NOMO-1 (cell line): ENCODE results near the gene SLC43A2.
"Not testable (repeated sequence)": the region's sequence is repeated elsewhere in the genome, so short reads cannot be mapped to it uniquely, and the experiment has no call there.

ENCODE experiments used
- DNase-seq, 2 experiments: peaks; one replicate each; lab custom pipeline; 2025; ENCODE audit not compliant: unreplicated experiment in 2 of 2; lab: John Stamatoyannopoulos, UW

Gene SLC43A2

GRCh38 chr17:1546292-1546922 lies 82.2 kb downstream of the SLC43A2 start:
- no peak for DNase-seq

GRCh38 chr17:1545618-1546017 lies 83.0 kb downstream of the SLC43A2 start:
- no peak for DNase-seq

GRCh38 chr17:1542316-1542715 lies 86.3 kb downstream of the SLC43A2 start:
- no peak for DNase-seq

DNA sequence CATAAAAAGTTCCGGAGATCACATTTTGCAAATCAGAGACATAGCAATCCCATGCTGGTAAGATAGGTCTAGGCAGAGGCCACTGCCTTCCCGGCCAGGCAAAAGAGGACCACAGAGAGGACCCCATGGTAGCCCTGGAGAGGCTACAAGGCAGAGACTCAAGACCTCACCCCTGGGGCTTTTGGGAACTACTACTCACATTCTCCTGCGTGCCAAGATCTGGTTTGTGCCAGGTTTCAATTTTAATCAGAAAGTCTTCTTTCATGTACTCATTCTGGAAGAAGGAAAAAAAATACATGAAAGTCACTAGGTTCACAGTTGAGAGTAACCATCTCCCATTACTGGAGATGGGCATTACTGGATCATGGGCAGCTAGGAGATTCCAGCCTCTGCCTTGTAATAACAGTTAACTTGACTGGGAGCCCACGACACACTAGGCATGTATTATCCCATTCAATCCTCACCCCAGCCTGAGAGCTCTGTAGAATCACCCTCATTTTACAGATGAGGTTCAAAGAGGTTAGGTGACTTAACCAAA lies 87.2 kb downstream of the SLC43A2 start:
- no peak for DNase-seq

DNA sequence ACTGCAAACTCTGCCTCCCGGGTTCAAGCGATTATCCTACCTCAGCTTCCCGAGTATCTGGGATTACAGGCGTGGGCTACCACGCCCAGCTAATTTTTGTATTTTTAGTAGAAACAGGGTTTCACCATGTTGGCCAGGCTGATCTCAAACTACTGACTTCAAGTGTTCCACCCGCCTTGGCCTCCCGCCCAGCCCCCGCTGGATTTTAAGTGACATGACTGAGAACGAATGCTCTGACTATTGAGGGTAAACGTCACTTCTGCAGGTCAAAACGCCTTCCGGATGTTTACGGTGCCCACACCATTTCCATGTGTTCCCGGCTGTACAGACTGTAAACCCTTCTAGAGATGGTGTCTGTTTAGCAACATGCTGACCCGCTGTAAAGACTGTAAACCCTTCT lies 88.8 kb downstream of the SLC43A2 start:
- DNase-seq, result no peak

DNA sequence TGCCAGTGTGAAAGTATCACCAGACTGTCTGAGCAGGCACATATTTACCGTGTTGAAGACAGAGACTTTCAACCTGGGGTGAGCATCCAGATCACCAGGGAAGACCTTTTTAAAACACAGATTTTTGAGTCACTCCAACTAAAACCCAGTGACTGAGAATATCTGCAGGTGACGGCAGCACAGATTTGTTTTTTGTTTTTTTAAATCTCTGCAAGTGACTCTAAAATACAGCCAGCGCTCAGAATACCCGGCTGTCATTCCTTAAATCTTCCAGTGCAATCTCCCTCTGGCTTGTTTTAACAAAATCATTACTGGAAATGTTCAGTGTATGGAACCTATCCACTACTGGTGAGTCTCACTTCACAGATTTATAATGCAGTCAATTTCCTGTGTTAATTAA lies 92.9 kb downstream of the SLC43A2 start:
- no peak for DNase-seq

DNA sequence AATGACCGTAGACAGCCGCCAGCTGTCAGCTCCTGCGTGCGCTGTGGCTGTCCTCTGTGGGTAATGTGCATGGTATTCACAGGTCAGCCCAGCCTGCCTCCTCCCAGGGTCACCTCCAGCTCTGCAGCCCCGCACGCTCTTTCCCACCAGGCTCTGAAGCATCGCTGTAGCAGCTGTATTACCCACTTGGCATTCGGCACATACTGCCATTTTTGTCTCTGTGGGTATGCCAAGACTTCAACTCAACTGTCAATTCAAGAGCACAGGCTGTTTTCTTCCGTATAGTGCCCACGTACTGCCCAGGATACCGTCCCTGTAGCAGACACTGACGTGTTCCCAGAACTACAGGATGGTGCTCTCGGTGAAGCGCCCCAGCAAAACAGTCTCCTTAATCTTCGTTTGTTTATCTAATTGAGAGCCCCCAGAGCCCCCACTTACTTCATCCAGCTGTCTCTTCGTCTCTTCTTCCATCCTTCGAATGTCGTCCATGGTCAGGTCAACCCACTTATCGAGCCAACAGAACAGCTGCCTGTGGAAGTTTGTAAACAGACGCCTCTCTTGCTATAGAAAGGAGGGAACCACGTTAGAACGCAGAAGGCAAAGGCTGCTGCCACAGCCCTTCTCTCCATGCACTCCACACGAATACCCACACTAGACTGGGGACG lies 94.8 kb downstream of the SLC43A2 start:
- DNase-seq, result no peak

DNA sequence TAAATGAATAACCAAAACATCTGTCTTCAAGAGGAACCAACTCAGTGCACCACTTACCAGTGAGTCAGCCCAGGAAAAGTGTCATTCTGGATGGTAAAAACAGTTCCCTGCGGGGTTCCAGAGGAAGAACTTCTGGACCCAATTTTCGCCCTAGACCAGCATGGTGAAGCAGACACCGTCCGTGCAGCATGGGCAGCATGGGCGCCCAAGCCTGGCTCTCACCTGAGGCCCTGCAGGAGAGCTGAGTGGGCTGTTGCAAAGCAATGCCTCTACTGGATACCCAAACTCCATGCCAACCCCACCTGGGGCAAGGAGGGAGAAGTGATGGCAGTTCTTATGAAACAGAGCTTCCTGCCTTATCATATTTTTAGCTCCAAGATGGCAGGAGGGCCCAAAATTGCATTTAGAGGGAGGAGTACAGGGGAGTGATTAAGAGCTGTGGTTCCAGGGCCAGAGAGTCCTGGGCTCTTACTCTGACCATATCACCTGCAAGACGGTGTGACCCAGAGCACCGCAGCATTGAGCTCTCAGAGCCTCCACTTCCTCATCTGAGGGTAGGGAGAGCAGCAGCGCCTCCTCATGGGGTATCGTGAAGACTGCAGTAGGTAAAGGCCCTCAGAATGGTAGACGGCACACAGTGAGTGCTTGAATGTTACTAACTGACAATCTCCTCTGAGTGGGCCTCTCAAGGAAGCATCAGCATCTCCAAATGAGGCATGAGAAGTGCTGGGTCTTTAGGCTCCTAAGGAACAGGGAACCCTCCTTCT lies 95.6 kb downstream of the SLC43A2 start:
- DNase-seq, result peak; percentile 47 to 72

DNA sequence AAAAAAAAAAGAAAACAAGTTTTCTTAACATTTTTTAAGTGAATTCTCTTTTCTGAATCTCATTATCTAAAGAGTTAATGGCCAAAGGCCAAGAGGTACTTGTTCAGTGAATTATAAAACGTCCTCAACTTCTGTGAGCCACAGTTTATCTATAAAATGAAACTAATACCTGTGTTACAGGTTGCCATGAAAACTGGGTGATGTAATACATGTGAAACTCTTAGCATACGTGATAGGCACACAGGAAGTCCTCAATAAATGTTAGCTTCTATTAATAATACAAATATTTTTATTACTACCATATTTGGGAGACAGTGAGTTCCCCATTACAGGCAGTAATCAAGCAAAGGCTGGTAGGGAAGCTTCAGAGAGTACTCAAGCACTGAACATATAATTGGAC lies 98.8 kb downstream of the SLC43A2 start:
- DNase-seq, result no peak

- not testable (repeated sequence) for DNase-seq
Measured at GRCh38 chr17:1526876-1527275, 101.8 kb downstream of the SLC43A2 start.

DNA sequence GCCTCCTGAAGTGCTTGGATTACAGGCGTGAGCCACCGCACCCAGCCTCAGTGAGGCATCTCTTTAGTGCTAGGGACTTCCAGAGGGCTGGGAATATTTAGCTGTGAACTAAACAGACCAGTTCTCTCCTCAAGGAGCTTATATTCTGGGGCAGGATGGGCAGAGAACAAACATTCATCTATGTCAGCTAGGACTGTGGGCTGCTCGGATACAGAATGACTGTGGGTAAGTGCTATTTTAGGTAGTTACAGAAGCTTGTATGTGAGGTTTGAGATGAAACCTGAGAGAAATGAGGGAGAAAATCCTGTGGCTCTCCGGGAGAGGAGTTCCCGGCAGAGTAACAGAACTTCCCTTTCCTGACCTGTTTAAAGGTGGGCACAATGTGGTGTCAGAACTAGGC lies 106.0 kb downstream of the SLC43A2 start:
- no peak for DNase-seq

DNA sequence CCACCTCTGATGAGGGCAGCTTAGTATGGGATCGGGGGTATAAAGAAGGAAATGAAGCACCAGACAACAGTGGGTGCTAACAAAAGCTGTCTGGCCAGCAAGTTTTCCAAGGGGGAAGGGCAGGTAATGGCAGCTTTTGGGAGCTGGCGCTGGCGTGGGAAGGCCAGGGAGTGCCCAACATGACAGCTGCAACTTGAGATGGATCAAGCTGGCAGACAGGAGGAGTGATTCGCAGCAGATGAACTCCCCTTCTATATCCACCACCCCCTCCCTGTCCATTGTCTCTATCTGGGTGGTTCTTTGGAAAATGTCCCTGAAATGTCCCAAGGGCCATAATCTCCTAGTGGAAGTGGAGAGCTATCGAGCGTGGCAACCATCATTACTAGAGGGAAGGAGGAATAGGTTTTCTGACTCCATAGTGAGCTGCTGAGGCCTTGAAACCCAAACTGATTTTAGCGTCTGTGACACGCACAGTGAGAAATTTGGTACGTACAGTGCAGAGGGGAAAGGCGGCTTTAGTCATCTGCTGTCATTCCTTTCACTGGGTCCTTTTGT lies 107.5 kb downstream of the SLC43A2 start:
- DNase-seq, result no peak

GRCh38 chr17:1519678-1520077 lies 109.0 kb downstream of the SLC43A2 start:
- no peak for DNase-seq
